Measurements from ENCODE around the gene NBEAL1.

Gene NBEAL1

DNA sequence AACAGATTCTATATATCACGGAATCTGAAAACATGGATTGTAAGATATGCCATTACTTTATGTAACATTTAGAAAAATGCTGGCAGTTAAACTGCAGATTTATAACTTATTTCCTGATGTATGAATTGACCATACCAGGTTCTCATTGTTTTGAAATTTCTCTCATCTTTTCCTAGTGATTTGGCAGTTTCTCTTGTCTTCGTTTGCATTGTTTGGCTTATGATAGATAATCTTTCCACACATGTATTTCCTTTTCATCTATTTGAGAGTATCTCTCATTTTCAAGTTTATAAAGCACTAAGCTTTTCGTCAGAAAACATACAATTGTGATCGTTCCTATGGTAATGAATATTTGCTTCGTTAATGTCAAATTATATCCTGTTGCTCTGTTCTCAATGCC lies 16.3 kb downstream of the NBEAL1 start:
- TF ChIP-seq, protein P1, sequence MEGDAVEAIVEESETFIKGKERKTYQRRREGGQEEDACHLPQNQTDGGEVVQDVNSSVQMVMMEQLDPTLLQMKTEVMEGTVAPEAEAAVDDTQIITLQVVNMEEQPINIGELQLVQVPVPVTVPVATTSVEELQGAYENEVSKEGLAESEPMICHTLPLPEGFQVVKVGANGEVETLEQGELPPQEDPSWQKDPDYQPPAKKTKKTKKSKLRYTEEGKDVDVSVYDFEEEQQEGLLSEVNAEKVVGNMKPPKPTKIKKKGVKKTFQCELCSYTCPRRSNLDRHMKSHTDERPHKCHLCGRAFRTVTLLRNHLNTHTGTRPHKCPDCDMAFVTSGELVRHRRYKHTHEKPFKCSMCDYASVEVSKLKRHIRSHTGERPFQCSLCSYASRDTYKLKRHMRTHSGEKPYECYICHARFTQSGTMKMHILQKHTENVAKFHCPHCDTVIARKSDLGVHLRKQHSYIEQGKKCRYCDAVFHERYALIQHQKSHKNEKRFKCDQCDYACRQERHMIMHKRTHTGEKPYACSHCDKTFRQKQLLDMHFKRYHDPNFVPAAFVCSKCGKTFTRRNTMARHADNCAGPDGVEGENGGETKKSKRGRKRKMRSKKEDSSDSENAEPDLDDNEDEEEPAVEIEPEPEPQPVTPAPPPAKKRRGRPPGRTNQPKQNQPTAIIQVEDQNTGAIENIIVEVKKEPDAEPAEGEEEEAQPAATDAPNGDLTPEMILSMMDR (IDR thresholded peaks at IDR 0.05), result no peak

DNA sequence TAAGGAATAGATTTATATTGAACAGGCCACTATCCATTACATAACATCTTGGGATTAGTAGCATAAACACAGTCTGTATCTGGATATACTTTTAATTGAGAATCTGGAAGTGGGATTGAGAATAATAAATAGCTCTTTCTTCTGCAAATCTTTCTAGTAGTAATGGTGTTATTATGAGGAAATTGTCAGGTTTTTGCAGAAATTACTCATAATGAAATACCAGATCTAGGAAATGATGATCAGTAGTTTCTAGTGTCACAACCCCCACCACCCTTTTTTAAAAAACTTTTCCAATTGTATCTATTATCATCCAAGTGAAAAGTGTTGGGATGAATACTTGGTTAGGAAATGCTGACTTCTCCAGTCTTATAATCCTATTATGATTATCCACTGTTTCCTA lies 18.7 kb downstream of the NBEAL1 start:
- TF ChIP-seq, protein P1 (IDR thresholded peaks at IDR 0.05), result no peak

- TF ChIP-seq, protein P1 (IDR thresholded peaks at IDR 0.05), result no peak
Measured at GRCh38 chr2:203035879-203036470, 21.3 kb downstream of the NBEAL1 start.

DNA sequence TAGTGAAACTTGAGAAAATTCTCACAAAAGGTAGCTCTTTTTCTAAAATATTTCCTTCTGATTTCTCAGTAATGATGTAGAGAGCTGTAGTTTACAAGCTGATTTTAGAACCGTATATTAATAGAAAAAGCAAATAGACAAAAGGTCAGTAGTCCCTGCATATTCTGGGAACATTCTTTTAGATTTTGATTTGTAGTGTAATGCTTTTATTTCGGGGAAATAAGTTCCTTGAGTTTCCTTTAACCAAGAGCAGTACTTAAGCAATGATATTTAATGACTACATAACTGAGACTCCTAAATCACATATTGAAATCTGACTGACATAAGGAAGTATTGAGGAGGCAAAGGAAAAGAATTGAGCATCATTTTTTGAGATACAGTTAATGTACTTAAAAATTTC lies 22.4 kb downstream of the NBEAL1 start:
- TF ChIP-seq, protein P1 (IDR thresholded peaks at IDR 0.05), result no peak

DNA sequence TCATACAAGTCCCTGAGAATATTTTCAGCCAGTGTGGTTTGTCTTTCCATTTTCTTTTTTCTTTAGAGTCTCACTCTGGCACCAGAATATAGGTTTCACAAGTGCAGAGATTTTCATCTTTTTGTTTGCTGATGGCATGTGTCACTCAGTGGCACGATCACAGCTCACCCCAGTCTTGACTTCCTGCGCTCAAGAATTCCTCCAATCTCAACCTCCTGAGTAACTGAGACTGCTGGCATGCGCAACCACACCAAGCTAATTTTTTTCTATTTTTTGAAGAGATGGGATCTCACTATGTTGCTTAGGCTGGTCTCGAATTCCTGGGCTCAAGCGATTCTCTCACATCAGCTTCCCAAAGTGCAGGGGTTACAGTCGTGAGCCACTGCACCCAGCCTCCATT lies 23.9 kb downstream of the NBEAL1 start:
- TF ChIP-seq, protein P1 (IDR thresholded peaks at IDR 0.05), result no peak

DNA sequence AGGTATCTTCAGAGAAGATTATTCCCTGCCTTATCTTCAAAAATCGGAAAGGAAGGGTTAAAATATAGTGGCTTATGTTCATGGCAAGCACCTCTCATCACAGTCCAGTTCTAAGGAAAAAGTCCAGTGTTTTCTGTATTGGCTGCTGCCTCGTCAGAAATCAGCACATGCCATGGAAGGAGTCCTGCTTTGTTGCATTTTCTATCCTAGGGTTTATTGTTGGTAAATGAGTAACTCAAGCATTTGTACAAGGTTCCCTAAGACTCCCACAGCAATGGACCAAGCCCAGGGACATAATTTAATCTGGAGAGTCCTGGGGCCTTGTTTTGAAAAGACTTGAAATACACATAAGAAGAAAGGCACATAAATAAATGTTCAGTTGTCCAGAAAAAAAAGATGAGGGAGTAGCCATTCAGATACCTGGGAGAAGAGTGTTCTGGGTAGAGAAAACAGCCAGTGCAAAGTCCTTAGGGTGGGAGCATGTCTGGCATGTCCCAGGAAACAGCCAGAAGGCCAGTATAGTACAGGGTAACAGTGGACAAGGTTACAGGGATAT lies 26.4 kb downstream of the NBEAL1 start:
- TF ChIP-seq, protein P1 (IDR thresholded peaks at IDR 0.05), result no peak

GRCh38 chr2:203042178-203042577 lies 27.5 kb downstream of the NBEAL1 start:
- TF ChIP-seq, protein P1 (IDR thresholded peaks at IDR 0.05), result no peak

- TF ChIP-seq, protein P1 (IDR thresholded peaks at IDR 0.05), result no peak
Measured at GRCh38 chr2:203043226-203043625, 28.6 kb downstream of the NBEAL1 start.

Measured in LNCAP (cell line).